22Rv1 (cell line): Measurements from ENCODE around the gene VAPB.

Experiments used
- H3K27ac ChIP-seq: fragments of 450-650 bp; 2 replicates; pipeline ENCODE4 v1.5.1; 2017
- ZFX ChIP-seq: fragments of 450-650 bp; IDR thresholded peaks from 2 replicates; pipeline ENCODE4 v1.6.1; 2017; ENCODE audit warnings: antibody characterized with exemption, borderline replicate concordance
- TF ChIP-seq, protein P1 (sequence below): fragments of 450-650 bp; IDR thresholded peaks from 2 replicates; pipeline ENCODE4 v1.5.1; 2017; ENCODE audit warnings: mild to moderate bottlenecking

VAPB gene

DNA sequence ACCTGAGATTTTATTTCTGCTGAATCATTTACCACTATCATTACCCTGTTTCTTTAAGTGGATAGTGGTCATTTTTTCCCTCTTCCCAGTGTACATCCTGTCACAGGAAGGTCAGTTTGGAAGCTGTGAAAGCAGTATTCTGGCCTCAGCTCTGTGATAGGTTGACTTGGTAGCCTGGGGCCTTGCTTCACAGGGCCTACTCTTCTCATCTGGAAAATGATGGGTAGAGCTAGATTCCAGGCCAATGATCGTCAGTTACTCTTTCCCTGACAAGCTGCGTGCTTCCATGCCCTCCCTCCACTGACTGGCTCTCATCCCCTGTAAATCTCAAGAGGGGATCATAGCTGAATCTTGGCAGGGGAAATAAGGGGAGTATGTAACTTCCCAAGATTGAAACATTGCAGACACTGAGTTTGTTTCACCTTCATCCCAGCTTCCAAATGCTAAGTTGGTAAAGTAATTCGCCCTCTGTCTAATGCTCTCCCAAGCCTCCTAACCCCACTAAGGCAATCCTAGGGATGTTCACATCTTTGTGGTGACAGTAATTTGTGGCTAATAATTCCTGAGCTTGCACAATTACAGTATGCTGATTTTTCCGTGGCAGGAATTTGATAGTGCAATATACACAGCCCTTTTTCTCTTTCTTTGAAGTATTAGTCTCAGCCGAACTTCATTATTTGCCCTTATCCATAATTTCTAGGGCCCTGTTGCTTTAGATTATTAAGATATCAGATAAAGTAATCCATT is 51.2 kb downstream of the VAPB start:
- TF ChIP-seq ZFX: no peak
- TF ChIP-seq, protein P1, sequence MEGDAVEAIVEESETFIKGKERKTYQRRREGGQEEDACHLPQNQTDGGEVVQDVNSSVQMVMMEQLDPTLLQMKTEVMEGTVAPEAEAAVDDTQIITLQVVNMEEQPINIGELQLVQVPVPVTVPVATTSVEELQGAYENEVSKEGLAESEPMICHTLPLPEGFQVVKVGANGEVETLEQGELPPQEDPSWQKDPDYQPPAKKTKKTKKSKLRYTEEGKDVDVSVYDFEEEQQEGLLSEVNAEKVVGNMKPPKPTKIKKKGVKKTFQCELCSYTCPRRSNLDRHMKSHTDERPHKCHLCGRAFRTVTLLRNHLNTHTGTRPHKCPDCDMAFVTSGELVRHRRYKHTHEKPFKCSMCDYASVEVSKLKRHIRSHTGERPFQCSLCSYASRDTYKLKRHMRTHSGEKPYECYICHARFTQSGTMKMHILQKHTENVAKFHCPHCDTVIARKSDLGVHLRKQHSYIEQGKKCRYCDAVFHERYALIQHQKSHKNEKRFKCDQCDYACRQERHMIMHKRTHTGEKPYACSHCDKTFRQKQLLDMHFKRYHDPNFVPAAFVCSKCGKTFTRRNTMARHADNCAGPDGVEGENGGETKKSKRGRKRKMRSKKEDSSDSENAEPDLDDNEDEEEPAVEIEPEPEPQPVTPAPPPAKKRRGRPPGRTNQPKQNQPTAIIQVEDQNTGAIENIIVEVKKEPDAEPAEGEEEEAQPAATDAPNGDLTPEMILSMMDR: no peak
- H3K27ac ChIP-seq: no peak overlapping the region

GRCh38 chr20:58441723-58442122 is 52.7 kb downstream of the VAPB start:
- TF ChIP-seq, protein P1: no peak
- no peak for TF ChIP-seq ZFX
- no peak overlapping the region for H3K27ac ChIP-seq

- TF ChIP-seq, protein P1: no peak
- TF ChIP-seq ZFX: no peak
- H3K27ac ChIP-seq: no peak overlapping the region
Measured at GRCh38 chr20:58444746-58445255, 55.8 kb downstream of the VAPB start.

GRCh38 chr20:58446264-58446959 is 57.4 kb downstream of the VAPB start:
- no peak overlapping the region for H3K27ac ChIP-seq
- no peak for TF ChIP-seq ZFX
- TF ChIP-seq, protein P1: no peak

DNA sequence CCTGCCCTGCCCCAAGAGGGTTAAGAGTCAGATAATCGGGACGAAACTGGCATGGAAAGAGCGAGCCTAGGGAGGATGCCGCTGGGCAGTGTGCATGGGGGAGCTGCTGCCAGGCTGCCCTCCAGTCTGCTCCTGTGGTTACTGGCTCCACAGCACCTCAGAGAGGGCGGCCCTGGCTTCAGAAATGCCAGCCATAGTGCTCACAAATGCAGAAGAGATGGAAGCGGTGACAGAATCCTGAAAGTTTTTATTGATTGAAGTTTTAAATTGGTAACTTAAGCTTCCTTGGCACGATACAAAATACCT is 57.9 kb downstream of the VAPB start:
- no peak for TF ChIP-seq ZFX
- TF ChIP-seq, protein P1: no peak
- H3K27ac ChIP-seq: no peak overlapping the region

- TF ChIP-seq, protein P1: peak; percentile 69
- TF ChIP-seq ZFX: no peak
Measured at GRCh38 chr20:58447511-58448391, 58.7 kb downstream of the VAPB start.

More at GRCh38 chr20:58447511-58448391, 58.7 kb downstream of the VAPB start:
- no peak overlapping the region for H3K27ac ChIP-seq
